ENCODE results near the gene KRTAP10-12. TPM values are rescaled to one million over a fixed set of nuclear protein-coding genes. Genes with fewer than 3 reads are reported as not detected.

The KRTAP10-12 gene
- total RNA-seq, 1 experiment from 2014 or later, result not detected

DNA sequence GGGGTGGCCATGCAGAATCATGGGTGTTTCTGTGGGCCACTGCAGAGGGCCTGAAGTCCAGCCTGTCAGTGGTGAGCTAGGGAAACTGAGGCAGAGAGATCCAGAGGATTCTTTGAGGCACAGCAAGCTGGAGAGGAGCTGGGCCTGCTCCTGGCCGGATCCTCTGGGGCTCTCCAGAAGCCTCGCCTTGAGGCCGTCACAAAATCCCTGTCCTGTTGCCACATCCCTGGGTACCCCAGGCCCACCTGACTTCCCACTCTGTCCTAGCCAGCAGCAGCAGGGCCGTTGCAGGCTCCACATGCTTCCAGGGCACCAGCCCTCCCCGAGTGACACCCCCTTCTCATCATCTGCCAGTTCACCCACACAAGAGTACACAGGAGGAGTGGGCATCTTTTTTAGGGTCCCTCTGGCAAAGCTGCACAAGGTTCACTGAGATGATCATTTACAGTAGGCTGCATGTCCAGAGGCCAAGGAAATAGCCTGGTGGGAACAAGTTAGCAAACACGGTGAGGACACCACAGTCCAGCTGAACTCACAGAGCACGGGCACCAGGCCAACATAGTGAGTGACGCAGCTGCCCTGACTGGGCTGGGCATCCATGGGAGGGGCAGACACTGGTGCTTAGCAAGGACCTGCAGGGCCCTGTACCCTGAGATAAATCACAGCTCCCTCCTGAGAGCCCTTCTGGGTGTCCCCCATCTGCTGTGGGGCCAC lies 39.5 kb downstream of the KRTAP10-12 start:
- DNase-seq (ENCODE audit: low read depth, low spot score) (no peak), ATAC-seq (no peak; the same call in 1 of the 2 replicates)
- ChIA-PET POLR2A (no interaction called here), CTCF (no interaction called here)
- Histone ChIP-seq H3K9me3 (ENCODE audit: control insufficient read depth, insufficient read depth, low read depth, low read length) (no peaks in the 10 kb centered on the region), H3K27me3 (ENCODE audit: control insufficient read depth, insufficient read depth, low read length) (no peaks in the 10 kb centered on the region), H3K4me1 (ENCODE audit: control insufficient read depth, insufficient read depth, low read length) (no peaks in the 10 kb centered on the region), H3K36me3 (ENCODE audit: control insufficient read depth, insufficient read depth, low read length) (no peaks in the 10 kb centered on the region), H3K4me3 (ENCODE audit: low read depth in 2 of 2, low read length in 2 of 2) (no peak overlapping the region), H3K27ac (ENCODE audit: low read length) (no peak overlapping the region)
- intact Hi-C loops (cut with micrococcal nuclease; ENCODE audit: unreplicated experiment) (no loop called here), in situ Hi-C loops (cut with HindIII; ENCODE audit: low pct_unique_long_range_greater_than_20kb, low sequenced_read_pairs) (no loop called here)
- no TSS peak for BruUV-seq (replicated peaks)
- TF ChIP-seq POLR2AphosphoS5 (IDR thresholded peaks at IDR 0.05; ENCODE audit: low read depth, low read length) (no peak), TCF7L2 (IDR thresholded peaks at IDR 0.05; ENCODE audit: low read depth, low read length) (no peak), SIN3A (IDR thresholded peaks at IDR 0.05; ENCODE audit: borderline replicate concordance, insufficient read depth, low read depth, low read length) (no peak)
- TF ChIP-seq, protein P1, sequence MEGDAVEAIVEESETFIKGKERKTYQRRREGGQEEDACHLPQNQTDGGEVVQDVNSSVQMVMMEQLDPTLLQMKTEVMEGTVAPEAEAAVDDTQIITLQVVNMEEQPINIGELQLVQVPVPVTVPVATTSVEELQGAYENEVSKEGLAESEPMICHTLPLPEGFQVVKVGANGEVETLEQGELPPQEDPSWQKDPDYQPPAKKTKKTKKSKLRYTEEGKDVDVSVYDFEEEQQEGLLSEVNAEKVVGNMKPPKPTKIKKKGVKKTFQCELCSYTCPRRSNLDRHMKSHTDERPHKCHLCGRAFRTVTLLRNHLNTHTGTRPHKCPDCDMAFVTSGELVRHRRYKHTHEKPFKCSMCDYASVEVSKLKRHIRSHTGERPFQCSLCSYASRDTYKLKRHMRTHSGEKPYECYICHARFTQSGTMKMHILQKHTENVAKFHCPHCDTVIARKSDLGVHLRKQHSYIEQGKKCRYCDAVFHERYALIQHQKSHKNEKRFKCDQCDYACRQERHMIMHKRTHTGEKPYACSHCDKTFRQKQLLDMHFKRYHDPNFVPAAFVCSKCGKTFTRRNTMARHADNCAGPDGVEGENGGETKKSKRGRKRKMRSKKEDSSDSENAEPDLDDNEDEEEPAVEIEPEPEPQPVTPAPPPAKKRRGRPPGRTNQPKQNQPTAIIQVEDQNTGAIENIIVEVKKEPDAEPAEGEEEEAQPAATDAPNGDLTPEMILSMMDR (IDR thresholded peaks at IDR 0.05), result no peak
- TF ChIP-seq, protein P2, sequence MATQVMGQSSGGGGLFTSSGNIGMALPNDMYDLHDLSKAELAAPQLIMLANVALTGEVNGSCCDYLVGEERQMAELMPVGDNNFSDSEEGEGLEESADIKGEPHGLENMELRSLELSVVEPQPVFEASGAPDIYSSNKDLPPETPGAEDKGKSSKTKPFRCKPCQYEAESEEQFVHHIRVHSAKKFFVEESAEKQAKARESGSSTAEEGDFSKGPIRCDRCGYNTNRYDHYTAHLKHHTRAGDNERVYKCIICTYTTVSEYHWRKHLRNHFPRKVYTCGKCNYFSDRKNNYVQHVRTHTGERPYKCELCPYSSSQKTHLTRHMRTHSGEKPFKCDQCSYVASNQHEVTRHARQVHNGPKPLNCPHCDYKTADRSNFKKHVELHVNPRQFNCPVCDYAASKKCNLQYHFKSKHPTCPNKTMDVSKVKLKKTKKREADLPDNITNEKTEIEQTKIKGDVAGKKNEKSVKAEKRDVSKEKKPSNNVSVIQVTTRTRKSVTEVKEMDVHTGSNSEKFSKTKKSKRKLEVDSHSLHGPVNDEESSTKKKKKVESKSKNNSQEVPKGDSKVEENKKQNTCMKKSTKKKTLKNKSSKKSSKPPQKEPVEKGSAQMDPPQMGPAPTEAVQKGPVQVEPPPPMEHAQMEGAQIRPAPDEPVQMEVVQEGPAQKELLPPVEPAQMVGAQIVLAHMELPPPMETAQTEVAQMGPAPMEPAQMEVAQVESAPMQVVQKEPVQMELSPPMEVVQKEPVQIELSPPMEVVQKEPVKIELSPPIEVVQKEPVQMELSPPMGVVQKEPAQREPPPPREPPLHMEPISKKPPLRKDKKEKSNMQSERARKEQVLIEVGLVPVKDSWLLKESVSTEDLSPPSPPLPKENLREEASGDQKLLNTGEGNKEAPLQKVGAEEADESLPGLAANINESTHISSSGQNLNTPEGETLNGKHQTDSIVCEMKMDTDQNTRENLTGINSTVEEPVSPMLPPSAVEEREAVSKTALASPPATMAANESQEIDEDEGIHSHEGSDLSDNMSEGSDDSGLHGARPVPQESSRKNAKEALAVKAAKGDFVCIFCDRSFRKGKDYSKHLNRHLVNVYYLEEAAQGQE (IDR thresholded peaks at IDR 0.05; ENCODE audit: insufficient read depth in 1 of 2, low read depth in 2 of 2, low read length in 1 of 2), result no peak

DNA sequence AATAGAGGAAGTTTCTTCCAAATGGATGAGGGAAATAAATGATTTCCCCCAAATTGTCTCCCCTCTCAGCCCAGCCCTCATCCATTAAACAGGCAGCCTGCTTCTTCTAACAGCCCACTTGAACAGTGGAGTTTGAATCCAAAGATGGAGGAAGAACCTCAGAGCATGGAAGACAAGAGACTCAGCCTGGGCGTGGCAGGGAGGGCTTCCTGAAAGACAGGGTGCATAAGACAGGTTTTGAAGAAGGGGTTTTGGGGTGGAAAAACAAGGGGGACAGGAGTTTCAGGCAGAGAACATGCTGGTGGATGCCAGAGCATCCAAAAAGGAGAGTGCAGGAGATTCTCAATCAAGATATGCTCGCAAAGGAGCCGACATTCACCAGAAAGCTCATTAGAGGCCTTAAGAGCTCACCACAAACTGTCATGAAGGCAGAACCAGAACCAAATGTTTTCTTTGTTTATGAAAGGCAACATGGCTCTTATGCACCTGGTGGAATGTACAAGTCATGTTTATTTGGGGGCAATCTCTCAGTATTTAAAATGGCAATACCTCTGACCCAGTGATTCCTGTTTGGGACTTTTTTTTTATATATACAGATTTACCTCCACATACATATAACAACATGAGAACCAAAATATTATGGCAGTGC lies 40.9 kb downstream of the KRTAP10-12 start:
- H3K27ac ChIP-seq (ENCODE audit: low read length), result no peak overlapping the region
- H3K27me3 ChIP-seq (ENCODE audit: control insufficient read depth, insufficient read depth, low read length), result no peaks in the 10 kb centered on the region
- CTCF ChIA-PET, result interaction anchor here (0.6 kb wide), 1 partner anchor 401 kb away, joined by 6 read pairs; no protein-coding TSS in a partner anchor
- no TSS peak for BruUV-seq (replicated peaks)
- H3K36me3 ChIP-seq (ENCODE audit: control insufficient read depth, insufficient read depth, low read length), result no peaks in the 10 kb centered on the region
- in situ Hi-C loops (cut with HindIII; ENCODE audit: low pct_unique_long_range_greater_than_20kb, low sequenced_read_pairs) (no loop called here), intact Hi-C loops (cut with micrococcal nuclease; ENCODE audit: unreplicated experiment) (no loop called here)
- no peaks in the 10 kb centered on the region for H3K9me3 ChIP-seq (ENCODE audit: control insufficient read depth, insufficient read depth, low read depth, low read length)
- H3K4me1 ChIP-seq (ENCODE audit: control insufficient read depth, insufficient read depth, low read length), result no peaks in the 10 kb centered on the region
- no peak for ATAC-seq
- POLR2A ChIA-PET, result no interaction called here
- DNase-seq (ENCODE audit: low read depth, low spot score), result no peak
- H3K4me3 ChIP-seq (ENCODE audit: low read depth in 2 of 2, low read length in 2 of 2), result no peak overlapping the region
- TF ChIP-seq, protein P2 (IDR thresholded peaks at IDR 0.05; ENCODE audit: insufficient read depth in 1 of 2, low read depth in 2 of 2, low read length in 1 of 2), result no peak
- no peak for TF ChIP-seq POLR2AphosphoS5 (IDR thresholded peaks at IDR 0.05; ENCODE audit: low read depth, low read length)
- TF ChIP-seq, protein P1 (IDR thresholded peaks at IDR 0.05), result no peak
- no peak for TF ChIP-seq SIN3A (IDR thresholded peaks at IDR 0.05; ENCODE audit: borderline replicate concordance, insufficient read depth, low read depth, low read length)
- no peak for TF ChIP-seq TCF7L2 (IDR thresholded peaks at IDR 0.05; ENCODE audit: low read depth, low read length)

Data from Panc1 (cell line).